ENCODE measurements around the gene LRIG2.
A peak's percentile ranks its signal among the peaks of the same experiment; 100 is the strongest.
"Not testable (repeated sequence)": the region's sequence is repeated elsewhere in the genome, so short reads cannot be mapped to it uniquely, and the experiment has no call there.

The LRIG2 gene

GRCh38 chr1:113072757-113073478 is at the start of gene LRIG2:
TSS of gene LRIG2 (plus strand) at chr1:113073198. CDS start at chr1:113073407, 209 bp downstream.
- DNase-seq (ENCODE audit: low spot score) = peak; percentile 92

- not testable (repeated sequence) for DNase-seq (ENCODE audit: low spot score)
Observed at GRCh38 chr1:113023316-113023715, 49.7 kb upstream of the LRIG2 start.

GRCh38 chr1:113027007-113027406 is 46.0 kb upstream of the LRIG2 start:
- DNase-seq (ENCODE audit: low spot score) = no peak

GRCh38 chr1:113027449-113027848 is 45.5 kb upstream of the LRIG2 start:
- DNase-seq (ENCODE audit: low spot score) = no peak

GRCh38 chr1:113029822-113030221 is 43.2 kb upstream of the LRIG2 start:
- DNase-seq (ENCODE audit: low spot score) = no peak

GRCh38 chr1:113031171-113031933 is 41.6 kb upstream of the LRIG2 start:
- no peak for DNase-seq (ENCODE audit: low spot score)

GRCh38 chr1:113035086-113035485 is 37.9 kb upstream of the LRIG2 start:
- no peak for DNase-seq (ENCODE audit: low spot score)

- no peak for DNase-seq (ENCODE audit: low spot score)
Observed at GRCh38 chr1:113036639-113037321, 36.2 kb upstream of the LRIG2 start.

- DNase-seq (ENCODE audit: low spot score) = no peak
Observed at GRCh38 chr1:113040041-113040440, 33.0 kb upstream of the LRIG2 start.

GRCh38 chr1:113040718-113041412 is 32.1 kb upstream of the LRIG2 start:
- no peak for DNase-seq (ENCODE audit: low spot score)

GRCh38 chr1:113041569-113042284 is 31.3 kb upstream of the LRIG2 start:
- DNase-seq (ENCODE audit: low spot score) = no peak

- peak; percentile 59 for DNase-seq (ENCODE audit: low spot score)
Observed at GRCh38 chr1:113042285-113043143, 30.5 kb upstream of the LRIG2 start.

- DNase-seq (ENCODE audit: low spot score) = not testable (repeated sequence)
Observed at GRCh38 chr1:113043144-113043488, 29.9 kb upstream of the LRIG2 start.

- DNase-seq (ENCODE audit: low spot score) = no peak
Observed at GRCh38 chr1:113046569-113046968, 26.4 kb upstream of the LRIG2 start.

- no peak for DNase-seq (ENCODE audit: low spot score)
Observed at GRCh38 chr1:113048064-113048463, 24.9 kb upstream of the LRIG2 start.

GRCh38 chr1:113053344-113054126 is 19.5 kb upstream of the LRIG2 start:
- no peak for DNase-seq (ENCODE audit: low spot score)

- DNase-seq (ENCODE audit: low spot score) = no peak
Observed at GRCh38 chr1:113055570-113055969, 17.4 kb upstream of the LRIG2 start.

GRCh38 chr1:113057006-113057405 is 16.0 kb upstream of the LRIG2 start:
- DNase-seq (ENCODE audit: low spot score) = peak; percentile 21

- no peak for DNase-seq (ENCODE audit: low spot score)
Observed at GRCh38 chr1:113058941-113059706, 13.9 kb upstream of the LRIG2 start.

Measured in germinal center (tissue), 1 donor.